K562 (cell line): ENCODE results near the gene PODN. TPM values are rescaled to one million over a fixed set of nuclear protein-coding genes. Genes with fewer than 3 reads are reported as not detected.
A peak's percentile ranks its signal among the peaks of the same experiment; 100 is the strongest.

Source experiments
- ATAC-seq: fragments of 200-7000 bp; cut with Tn5 transposase; 3 replicates; pipeline ENCODE4 v1.9.1; 2020; ENCODE audit warnings: moderate library complexity
- BruUV-seq: library from RNA; stranded (reverse); fragments of 400-500 nt; replicated peaks from 2 replicates; lab custom pipeline; 2021; lab: Mats Ljungman, UMichigan
- CTCF ChIA-PET: fragments of 300-600 bp; formaldehyde crosslinking; extraction: SDS; loops from one replicate; lab custom pipeline; 2021; ENCODE audit warnings: low intra/inter-chr PET ratio; lab: Yijun Ruan, JAX
- POLR2A ChIA-PET: fragments of 300-600, 350-650 bp; sonication (Branson Sonifier 250); formaldehyde crosslinking; extraction: SDS; loops from one replicate; lab custom pipeline; 2021; ENCODE audit warnings: antibody characterized with exemption, inconsistent platforms; lab: Yijun Ruan, JAX
- DNase-seq, 4 experiments: peaks; one replicate each; pipeline versions ENCODE4 v3.0.0 to v3.0.0-alpha.2; 2011 to 2018; ENCODE audit warnings: low spot score in 3 of 4, mixed read lengths in 3 of 4; ENCODE audit errors: extremely low read depth in 1 of 4
- FAIRE-seq: peaks from 2 replicates; lab custom pipeline; 2011; peaks lifted over from hg19 to GRCh38; lab: Jason Lieb, UNC
- H2AFZ ChIP-seq: 2 replicates; pipeline ENCODE4 v1.6.0; 2011; ENCODE audit warnings: low read depth, low read length, control low read depth, inconsistent platforms
- H3K27ac ChIP-seq: fragments of 200-600 bp; 3 replicates; pipeline ENCODE4 v1.8.0; 2011; ENCODE audit warnings: low read depth, mild to moderate bottlenecking, control low read depth, inconsistent platforms, low read length, moderate library complexity, mixed read lengths; ENCODE audit errors: extremely low read depth
- H3K27me3 ChIP-seq, 2 experiments: fragments of 300-600 bp in 1 of 2; 2 replicates in 1 of 2; 3 replicates in 1 of 2; pipeline versions ENCODE4 v1.6.0 to v1.8.0; 2011; ENCODE audit warnings: inconsistent platforms in 2 of 2, low read length in 2 of 2, mild to moderate bottlenecking in 1 of 2, mixed read lengths in 1 of 2, moderate library complexity in 1 of 2; ENCODE audit not compliant: control insufficient read depth in 2 of 2, insufficient read depth in 2 of 2
- H3K36me3 ChIP-seq: fragments of 300-600 bp; 3 replicates; pipeline ENCODE4 v1.8.0; 2011; ENCODE audit warnings: mild to moderate bottlenecking, low read length, inconsistent platforms; ENCODE audit not compliant: control insufficient read depth, insufficient read depth
- H3K4me1 ChIP-seq, 2 experiments: fragments of 200-600 bp in 1 of 2; replicated peaks in 1 of 2; 2 replicates in 1 of 2; 3 replicates in 1 of 2; pipeline versions ENCODE4 v1.5.1 to v1.8.0; 2011; ENCODE audit warnings: inconsistent platforms in 2 of 2, low read length in 2 of 2, mild to moderate bottlenecking in 1 of 2, mixed read lengths in 1 of 2, moderate library complexity in 1 of 2; ENCODE audit not compliant: control insufficient read depth in 2 of 2, insufficient read depth in 2 of 2
- H3K4me2 ChIP-seq: 2 replicates; pipeline ENCODE4 v1.6.1; 2011; ENCODE audit warnings: low read length, control low read depth, inconsistent platforms, mixed read lengths; ENCODE audit not compliant: insufficient read depth
- H3K4me3 ChIP-seq: fragments of 200-600 bp; sonication (generic), shearing (Covaris generic); 2 replicates; pipeline ENCODE4 v1.5.1; 2016; ENCODE audit warnings: control low read depth, inconsistent platforms
- H3K79me2 ChIP-seq: fragments of 200-600 bp; 3 replicates; pipeline ENCODE4 v1.8.0; 2011; ENCODE audit warnings: low read length, inconsistent platforms; ENCODE audit not compliant: control insufficient read depth, insufficient read depth
- H3K9ac ChIP-seq, 2 experiments: 2 replicates each; pipeline versions ENCODE4 v1.6.0 to v1.6.1; 2011; ENCODE audit warnings: low read depth in 2 of 2, low read length in 2 of 2, control low read depth in 1 of 2, inconsistent platforms in 1 of 2, mild to moderate bottlenecking in 1 of 2, mixed read lengths in 1 of 2; ENCODE audit not compliant: insufficient read depth in 1 of 2
- H3K9me1 ChIP-seq: one replicate; pipeline ENCODE4 v1.6.0; 2011; ENCODE audit warnings: inconsistent platforms, mild to moderate bottlenecking, low read length, moderate library complexity; ENCODE audit not compliant: control insufficient read depth, insufficient read depth
- H3K9me3 ChIP-seq: replicated peaks from 2 replicates; pipeline ENCODE4 v1.5.1; 2011; ENCODE audit warnings: low read depth, low read length, inconsistent platforms; ENCODE audit not compliant: control insufficient read depth, insufficient read depth
- H4K20me1 ChIP-seq: replicated peaks from 2 replicates; pipeline ENCODE4 v1.6.1; 2011; ENCODE audit warnings: low read length, inconsistent platforms, mixed read lengths; ENCODE audit not compliant: control insufficient read depth, insufficient read depth
- BCL6 ChIP-seq: fragments of 250-450 bp; sonication (Bioruptor Pico); IDR thresholded peaks from 2 replicates; pipeline ENCODE4 v1.4.0; 2020
- CHAMP1 ChIP-seq: fragments of 450-650 bp; IDR thresholded peaks from 2 replicates; pipeline ENCODE4 v1.6.1; 2016; ENCODE audit warnings: mild to moderate bottlenecking
- HIVEP1 ChIP-seq: fragments of 250-450 bp; sonication (Bioruptor Pico); IDR thresholded peaks from 2 replicates; pipeline ENCODE4 v1.4.0; 2020; ENCODE audit warnings: mild to moderate bottlenecking
- OTX1 ChIP-seq: fragments of 450-650 bp; formaldehyde crosslinking; IDR thresholded peaks from 2 replicates; pipeline ENCODE4 v1.4.0; 2022; ENCODE audit warnings: mild to moderate bottlenecking
- PHF8 ChIP-seq: fragments of 200-600 bp; sonication (generic); IDR thresholded peaks from 2 replicates; pipeline ENCODE4 v1.6.1; 2012; ENCODE audit warnings: mixed run types, mild to moderate bottlenecking, inconsistent platforms, low read length, moderate library complexity, borderline replicate concordance
- RNF219 ChIP-seq: fragments of 250-450 bp; sonication (Bioruptor Pico); IDR thresholded peaks from 2 replicates; pipeline ENCODE4 v1.5.0; 2022; ENCODE audit warnings: mild to moderate bottlenecking
- SOX6 ChIP-seq: fragments of 450-650 bp; IDR thresholded peaks from 2 replicates; pipeline ENCODE4 v1.6.1; 2014; ENCODE audit warnings: mild to moderate bottlenecking
- TARDBP ChIP-seq: fragments of 450-650 bp; IDR thresholded peaks from 2 replicates; pipeline ENCODE4 v1.6.1; 2016
- ZNF121 ChIP-seq: sonication (generic); formaldehyde crosslinking; conservative IDR thresholded peaks from 2 replicates; pipeline ENCODE4 v1.8.0; 2022; ENCODE audit warnings: missing genetic modification reagents
- WGBS: fragments of 100-300 bp; shearing (Covaris generic); methylation state at CpG from one replicate; pipeline ENCODE4 v1.1.6; 2016; ENCODE audit warnings: low coverage, mixed read lengths; ENCODE audit not compliant: insufficient coverage; ENCODE audit errors: missing lambda C conversion rate; 5-methylcytosine and 5-hydroxymethylcytosine counted together
- in situ Hi-C: fragments of 300-500 bp; cut with MboI; formaldehyde crosslinking; loops from 4 replicates; pipeline ENCODE4 v1.15.0; 2018; ENCODE audit warnings: inconsistent platforms, mixed read lengths
- intact Hi-C: fragments of 100-400 bp; cut with micrococcal nuclease; formaldehyde crosslinking; loops from 2 replicates; pipeline ENCODE4 v1.14.2; 2022
- polyA plus RNA-seq, 8 experiments: library from polyadenylated mRNA; depleted of rRNA in 4 of 8; stranded (reverse) in 5 of 8; unstranded in 3 of 8; fragments of >200 nt; fragmentation: Nextera tagmentation in 2 of 8; fragmentation: Illumina TruSeq in 1 of 8; extraction: Ambion mirVana in 2 of 8; extraction: Trizol in 1 of 8; gene quantifications; 2 replicates each; pipeline versions ENCODE4 v1.2.1 to v1.2.3, GENCODE V29; 2011 to 2014; ENCODE audit warnings: inconsistent platforms in 1 of 8, missing spikeins in 1 of 8
- total RNA-seq, 7 experiments: library from RNA; depleted of rRNA in 6 of 7; stranded (reverse); fragments of >200 nt in 6 of 7; fragmentation: Illumina TruSeq in 2 of 7; extraction: Trizol in 2 of 7; gene quantifications; 2 replicates each; pipeline versions ENCODE4 v1.2.1 to v1.2.3, GENCODE V29; 2011 to 2021; ENCODE audit warnings: low replicate concordance in 1 of 7

PODN gene
- total and polyA plus RNA-seq, 9 of the 15 experiments (the other 6 are each of a cell fraction or from before 2014, with no cell fraction given) = not detected

- no TSS peak for BruUV-seq
- Histone ChIP-seq H3K9me1 (peaks cover 3% of the 10 kb centered on the region), H3K4me3 (no peak overlapping the region), H3K27ac (peak overlapping the region; percentile 42; the same call in 2 of the 3 replicates), H3K9ac (peak overlapping the region in 1 of 2 experiments; percentile 46; a peak in 1 of 4 replicates), H3K36me3 (peaks cover 30% of the 10 kb centered on the region; the same call in 2 of the 3 replicates), H3K27me3 (no peaks in the 10 kb centered on the region), H3K79me2 (no peaks in the 10 kb centered on the region), H2AFZ (peak overlapping the region; percentile 11; the same call in 1 of the 2 replicates), H3K4me1 (peaks cover 10 to 32% of the 10 kb centered on the region in 2 experiments), H4K20me1 (no peaks in the 10 kb centered on the region), H3K9me3 (no peaks in the 10 kb centered on the region), H3K4me2 (peak overlapping the region; percentile 29)
- POLR2A ChIA-PET = interaction anchor here (0.6 to 2.2 kb wide), 10 partner anchors 11 to 139 kb away, joined by 3 to 12 read pairs (median 3); no protein-coding TSS in a partner anchor
- DNase-seq = peak in 2 of 4 experiments; percentile 64 to 74
- 36% methylated on average over 5 of the region's 5 CpGs for WGBS
- FAIRE-seq = peak; percentile 73
- CTCF ChIA-PET = no interaction called here
- peak; percentile 84 for ATAC-seq
- in situ Hi-C loops (no loop called here), intact Hi-C loops (no loop called here)
- TF ChIP-seq BCL6 (CRISPR knock-in tag) (no peak), RNF219 (no peak), CHAMP1 (no peak), OTX1 (CRISPR knock-in tag) (no peak), PHF8 (no peak), ZNF121 (CRISPR knock-in tag) (no peak), HIVEP1 (CRISPR knock-in tag) (no peak), SOX6 (peak; percentile 87), TARDBP (no peak)
Measured at GRCh38 chr1:53047737-53048736, 14.0 kb upstream of the PODN start.
